Lower leg skin (tissue), 4 donors: ENCODE measurements around the gene SEC22A. TPM values are rescaled to one million over a fixed set of nuclear protein-coding genes. Genes with fewer than 3 reads are reported as not detected.

ENCODE experiments used
- DNase-seq, 2 donors: peaks; one replicate each; pipeline ENCODE4 v3.0.0-alpha.2; 2019; ENCODE audit warnings: low spot score in 2 of 2
- H3K4me3 ChIP-seq: fragments of 200-600 bp; sonication (generic); 2 replicates; pipeline ENCODE4 v1.5.1; 2017; ENCODE audit warnings: mild to moderate bottlenecking, low read depth; ENCODE audit not compliant: poor library complexity, severe bottlenecking
- CTCF ChIP-seq, 3 donors: fragments of 450-650 bp; IDR thresholded peaks; one replicate each; pipeline ENCODE4 v1.5.1; 2016; ENCODE audit warnings: antibody characterized with exemption in 3 of 3, mild to moderate bottlenecking in 3 of 3, moderate library complexity in 2 of 3
- POLR2A ChIP-seq, 2 donors: fragments of 450-650 bp; IDR thresholded peaks; one replicate each; pipeline ENCODE4 v1.6.1; 2016 to 2017; ENCODE audit warnings: antibody characterized with exemption in 2 of 2, mild to moderate bottlenecking in 1 of 2, moderate library complexity in 1 of 2
- WGBS, 2 donors: methylation state at CpG; one replicate each; pipeline ENCODE4 v1.1.5; 2018; 5-methylcytosine and 5-hydroxymethylcytosine counted together
- intact Hi-C: fragments of 100-400 bp; cut with DNase I; formaldehyde crosslinking; loops from one replicate; pipeline ENCODE4 v1.15.0; 2023; ENCODE audit warnings: low total_unique reads
- total RNA-seq, 4 donors: library from RNA; depleted of rRNA; stranded (reverse); fragments of >200 nt; gene quantifications; one replicate each; pipeline ENCODE4 v1.1.0, GENCODE V29; 2016

Gene SEC22A
- total RNA-seq, 4 donors from 2014 or later, result 20.4 to 37.4 (median 28.2) TPM

GRCh38 chr3:123168605-123169004, 33.1 kb upstream of the SEC22A start:
- WGBS, 2 donors, result 79 to 91% methylated on average over 2 of the region's 2 CpGs
- H3K4me3 ChIP-seq, result no peak overlapping the region
- no peak for DNase-seq
- intact Hi-C loops, result no loop called here
- TF ChIP-seq POLR2A (IDR thresholded peaks at IDR 0.05) (no peak), CTCF (IDR thresholded peaks at IDR 0.05) (no peak)

- no peak for DNase-seq
- TF ChIP-seq CTCF (IDR thresholded peaks at IDR 0.05) (no peak), POLR2A (IDR thresholded peaks at IDR 0.05) (no peak)
- intact Hi-C loops, result no loop called here
Observed at GRCh38 chr3:123169492-123169929, 32.2 kb upstream of the SEC22A start.

GRCh38 chr3:123169930-123170329, 31.8 kb upstream of the SEC22A start:
- H3K4me3 ChIP-seq, result no peak overlapping the region
- intact Hi-C loops, result no loop called here
- WGBS, 2 donors, result 45 to 50% methylated on average over 2 of the region's 2 CpGs
- DNase-seq, result no peak
- TF ChIP-seq POLR2A (IDR thresholded peaks at IDR 0.05) (no peak), CTCF (IDR thresholded peaks at IDR 0.05) (no peak)

More at GRCh38 chr3:123169492-123169929, 32.2 kb upstream of the SEC22A start:
- WGBS, 2 donors, result 67 to 88% methylated on average over 5 of the region's 5 CpGs
- H3K4me3 ChIP-seq, result no peak overlapping the region

GRCh38 chr3:123180791-123181190, 21.0 kb upstream of the SEC22A start:
- 88 to 92% methylated on average over 5 of the region's 5 CpGs for WGBS, 2 donors
- TF ChIP-seq CTCF (IDR thresholded peaks at IDR 0.05) (no peak), POLR2A (IDR thresholded peaks at IDR 0.05) (no peak)
- no peak for DNase-seq
- H3K4me3 ChIP-seq, result no peak overlapping the region
- intact Hi-C loops, result no loop called here

- no peak overlapping the region for H3K4me3 ChIP-seq
- 48 to 69% methylated on average over 2 of the region's 2 CpGs for WGBS, 2 donors
- DNase-seq, result no peak
- intact Hi-C loops, result no loop called here
- TF ChIP-seq POLR2A (IDR thresholded peaks at IDR 0.05) (no peak), CTCF (IDR thresholded peaks at IDR 0.05) (no peak)
Observed at GRCh38 chr3:123186695-123187094, 15.0 kb upstream of the SEC22A start.

GRCh38 chr3:123188058-123188457, 13.7 kb upstream of the SEC22A start:
- no peak for DNase-seq
- intact Hi-C loops, result no loop called here
- WGBS, 2 donors, result 73 to 74% methylated on average over 6 of the region's 6 CpGs
- H3K4me3 ChIP-seq, result no peak overlapping the region
- TF ChIP-seq CTCF (IDR thresholded peaks at IDR 0.05) (no peak), POLR2A (IDR thresholded peaks at IDR 0.05) (no peak)
